ENCODE measurements around the gene SPRED3.
"Not testable (repeated sequence)": the region's sequence is repeated elsewhere in the genome, so short reads cannot be mapped to it uniquely, and the experiment has no call there.

Gene SPRED3

GRCh38 chr19:38417544-38418506, 29.3 kb downstream of the SPRED3 start:
- no peak for DNase-seq (ENCODE audit: low read depth)

GRCh38 chr19:38420935-38421334, 32.4 kb downstream of the SPRED3 start:
- no peak for DNase-seq (ENCODE audit: low read depth)

- no peak for DNase-seq (ENCODE audit: low read depth)
Measured at GRCh38 chr19:38421856-38422255, 33.4 kb downstream of the SPRED3 start.

GRCh38 chr19:38422438-38422837, 33.9 kb downstream of the SPRED3 start:
- no peak for DNase-seq (ENCODE audit: low read depth)

DNA sequence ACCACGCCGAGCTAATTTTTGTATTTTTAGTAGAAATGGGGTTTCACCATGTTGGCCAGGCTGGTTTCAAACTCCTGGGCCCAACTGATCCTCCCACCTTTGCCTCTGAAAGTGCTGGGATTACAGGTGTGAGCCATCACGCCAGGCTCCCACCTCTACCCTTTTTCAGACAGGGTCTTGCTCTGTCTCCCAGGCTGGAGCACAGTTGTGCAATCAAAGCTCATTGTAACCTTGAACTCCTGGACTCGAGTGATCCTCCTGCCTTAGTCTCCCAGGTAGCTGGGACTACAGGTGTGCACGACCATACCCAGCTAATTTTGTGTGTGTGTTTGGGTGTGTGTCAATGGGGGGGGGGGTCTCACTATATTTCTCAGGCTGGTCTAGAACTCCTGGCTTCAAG, 35.8 kb downstream of the SPRED3 start:
- DNase-seq (ENCODE audit: low read depth), result no peak

DNA sequence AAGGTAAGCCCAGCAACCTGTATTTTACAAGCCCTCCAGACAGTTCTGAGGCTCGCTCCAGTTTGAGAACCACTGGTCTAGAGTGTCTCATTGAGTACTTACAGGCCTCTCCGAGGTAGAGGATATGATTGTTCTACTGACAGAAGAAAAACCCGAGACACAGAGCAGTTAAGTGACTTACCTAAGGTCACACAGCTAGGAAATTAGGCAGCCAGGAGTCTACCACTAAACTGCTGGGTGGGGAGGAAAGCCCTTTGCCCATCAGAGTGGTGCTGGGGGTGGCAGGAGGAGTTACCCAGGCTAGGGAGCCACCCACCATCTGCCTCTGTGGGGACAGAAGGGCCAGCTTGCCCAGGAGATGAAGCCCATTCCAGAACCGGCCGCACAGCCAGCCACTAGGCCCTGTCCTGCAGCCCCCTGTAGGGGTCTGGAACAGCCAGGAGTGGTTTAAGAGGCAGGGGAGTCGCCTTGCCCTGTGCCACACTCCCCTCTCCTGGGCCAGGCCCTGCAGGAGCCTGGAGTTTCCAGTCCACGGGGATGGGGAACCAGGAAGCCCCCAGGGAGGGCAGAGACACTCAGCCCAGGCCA, 36.8 kb downstream of the SPRED3 start:
- no peak for DNase-seq (ENCODE audit: low read depth)

- DNase-seq (ENCODE audit: low read depth), result no peak
Measured at GRCh38 chr19:38425810-38426466, 37.4 kb downstream of the SPRED3 start, which contains the start of gene RASGRP4. RASGRP4 (minus strand) TSS chr19:38426219; CDS start chr19:38426091, 128 bp downstream.

DNA sequence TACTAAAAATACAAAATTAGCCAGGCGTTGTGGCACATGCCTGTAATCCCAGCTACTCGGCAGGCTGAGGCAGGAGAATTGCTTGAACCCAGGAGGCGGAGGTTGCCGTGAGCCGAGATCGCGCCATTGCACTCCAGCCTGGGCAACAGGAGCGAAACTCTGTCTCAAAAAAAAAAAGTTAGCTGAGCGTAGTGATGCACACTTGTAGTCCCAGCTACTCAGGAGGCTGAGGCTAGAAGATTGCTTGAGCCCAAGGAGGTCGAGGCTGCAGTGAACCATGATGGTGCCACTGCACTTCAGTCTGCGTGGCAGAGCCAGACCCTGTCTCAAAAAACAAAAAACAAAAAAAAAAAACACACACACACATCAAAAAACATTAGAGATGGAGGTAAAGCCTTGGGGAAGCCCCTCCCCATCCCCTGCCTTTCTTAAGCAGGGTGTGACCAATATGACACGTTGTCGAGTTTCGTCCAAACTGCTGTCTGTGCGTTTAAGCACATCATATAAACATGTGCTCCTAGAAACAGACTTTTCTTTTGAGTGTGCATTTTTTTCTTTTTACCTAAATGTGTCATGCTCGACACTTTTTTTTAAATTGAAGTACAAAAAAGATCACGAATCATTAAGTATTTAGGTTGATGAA, 38.7 kb downstream of the SPRED3 start:
- DNase-seq (ENCODE audit: low read depth), result not testable (repeated sequence)

DNA sequence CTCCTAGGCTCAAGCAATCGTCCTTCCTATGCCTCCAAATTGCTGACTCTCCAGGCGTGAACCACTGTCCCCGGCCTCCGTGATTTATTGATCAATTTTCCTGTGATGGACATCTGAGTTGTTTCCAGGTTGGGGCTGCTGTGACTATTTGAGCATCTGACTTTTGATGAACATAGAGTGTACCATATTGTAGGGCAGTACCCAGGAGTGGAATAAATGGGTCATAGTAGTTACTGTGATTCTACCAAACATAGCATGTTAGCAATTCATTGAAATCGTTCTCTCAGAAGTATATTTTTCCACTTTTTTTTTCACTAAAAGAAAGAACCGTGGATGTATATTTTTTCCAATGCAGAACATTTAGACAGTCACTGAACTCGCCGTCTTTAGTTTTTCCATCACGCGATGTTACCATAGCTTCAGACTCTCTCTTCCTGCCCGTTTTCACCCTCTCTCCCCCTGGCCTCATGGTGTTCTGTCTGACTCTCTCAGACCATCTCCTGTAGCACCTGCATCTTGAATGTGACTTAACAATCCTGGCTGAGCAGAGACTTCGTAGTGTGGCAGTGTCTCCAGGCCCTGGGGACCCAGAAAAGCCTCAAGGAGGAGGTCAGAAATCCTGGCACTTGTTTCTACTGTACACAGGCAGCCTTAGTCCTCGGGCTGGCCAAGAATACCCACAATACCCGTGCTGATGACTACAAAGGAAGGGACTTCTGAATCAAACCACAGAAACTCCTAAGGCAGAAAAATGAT, 40.7 kb downstream of the SPRED3 start:
- no peak for DNase-seq (ENCODE audit: low read depth)

- no peak for DNase-seq (ENCODE audit: low read depth)
Measured at GRCh38 chr19:38429811-38430156, 41.3 kb downstream of the SPRED3 start.

DNA sequence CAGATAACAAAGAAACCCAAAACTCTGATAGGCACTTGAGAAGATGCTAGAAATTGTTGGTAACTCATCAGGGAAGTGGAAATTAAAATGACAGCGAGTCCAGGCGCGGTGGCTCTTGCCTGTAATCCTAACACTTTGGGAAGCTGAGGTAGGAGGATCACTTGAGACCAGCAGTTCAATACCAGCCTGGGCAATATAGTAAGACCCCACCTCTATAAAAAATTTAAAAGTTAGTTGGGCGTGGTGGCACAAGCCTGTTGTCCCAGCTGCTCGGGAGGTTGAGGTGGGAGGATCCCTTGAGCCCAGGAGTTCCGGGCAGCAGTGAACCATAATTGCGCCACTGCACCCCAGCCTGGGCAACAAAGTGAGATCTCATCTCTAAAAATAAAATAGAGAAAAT, 42.4 kb downstream of the SPRED3 start:
- DNase-seq (ENCODE audit: low read depth), result no peak

GRCh38 chr19:38433268-38433733, 44.8 kb downstream of the SPRED3 start, which contains the start of gene RYR1:
RYR1 (plus strand) TSS chr19:38433691; CDS start chr19:38433830, 139 bp downstream.
- DNase-seq (ENCODE audit: low read depth), result no peak

GRCh38 chr19:38434549-38435051, 46.1 kb downstream of the SPRED3 start:
- no peak for DNase-seq (ENCODE audit: low read depth)

DNA sequence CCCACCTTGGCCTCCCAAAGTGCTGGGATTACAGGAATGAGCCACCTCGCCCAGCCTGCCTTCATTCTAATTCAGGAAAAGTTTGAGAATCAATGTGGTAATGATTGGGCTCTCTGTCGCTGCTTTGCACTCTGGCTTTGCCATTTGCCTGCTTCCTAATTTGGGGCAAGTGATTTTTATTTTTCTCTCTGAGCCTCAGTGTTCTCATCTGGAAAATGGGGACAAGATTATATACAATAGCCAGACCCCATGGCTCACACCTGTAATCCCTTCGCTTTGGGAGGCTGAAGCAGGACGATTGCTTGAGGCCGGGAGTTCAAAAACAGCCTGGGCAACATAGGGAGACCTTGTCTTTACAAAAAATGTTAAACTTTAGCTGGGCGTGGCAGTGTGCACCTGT, 48.8 kb downstream of the SPRED3 start:
- DNase-seq (ENCODE audit: low read depth), result no peak

DNA sequence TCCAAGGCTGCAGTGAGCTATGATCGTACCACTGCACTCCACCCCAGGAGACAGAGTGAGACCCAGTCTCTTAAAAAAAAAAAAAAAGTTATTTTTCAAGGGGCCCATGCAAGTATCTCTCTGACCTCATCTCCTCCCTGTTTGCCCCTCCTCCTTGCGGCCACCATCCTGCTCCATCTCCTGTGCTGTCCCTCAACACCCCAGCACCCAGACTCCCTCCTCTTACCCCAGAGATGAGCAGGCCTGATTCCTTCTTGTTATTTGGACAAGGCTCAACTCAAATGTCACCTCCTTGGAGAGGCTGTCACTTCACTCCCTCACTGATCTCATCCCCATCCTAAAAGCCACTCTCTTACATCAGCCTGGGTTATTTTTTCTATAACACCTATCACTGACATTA, 49.4 kb downstream of the SPRED3 start:
- DNase-seq (ENCODE audit: low read depth), result no peak

DNA sequence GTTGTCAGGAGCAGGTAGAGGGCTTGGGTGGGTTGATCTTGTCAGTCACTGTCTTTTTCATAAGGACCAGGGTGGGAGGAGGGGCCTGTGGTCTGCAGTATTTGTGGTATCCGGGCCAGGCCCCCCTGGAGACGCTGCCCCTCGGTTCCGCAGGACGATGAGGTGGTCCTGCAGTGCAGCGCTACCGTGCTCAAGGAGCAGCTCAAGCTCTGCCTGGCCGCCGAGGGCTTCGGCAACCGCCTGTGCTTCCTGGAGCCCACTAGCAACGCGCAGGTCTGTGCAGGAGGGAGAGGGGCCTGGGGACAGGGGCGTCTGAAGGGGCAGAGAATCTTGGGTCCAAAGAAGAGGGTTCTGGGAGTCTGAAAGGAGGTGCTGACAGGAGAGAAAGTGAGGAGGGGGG, 52.1 kb downstream of the SPRED3 start:
- no peak for DNase-seq (ENCODE audit: low read depth)

DNA sequence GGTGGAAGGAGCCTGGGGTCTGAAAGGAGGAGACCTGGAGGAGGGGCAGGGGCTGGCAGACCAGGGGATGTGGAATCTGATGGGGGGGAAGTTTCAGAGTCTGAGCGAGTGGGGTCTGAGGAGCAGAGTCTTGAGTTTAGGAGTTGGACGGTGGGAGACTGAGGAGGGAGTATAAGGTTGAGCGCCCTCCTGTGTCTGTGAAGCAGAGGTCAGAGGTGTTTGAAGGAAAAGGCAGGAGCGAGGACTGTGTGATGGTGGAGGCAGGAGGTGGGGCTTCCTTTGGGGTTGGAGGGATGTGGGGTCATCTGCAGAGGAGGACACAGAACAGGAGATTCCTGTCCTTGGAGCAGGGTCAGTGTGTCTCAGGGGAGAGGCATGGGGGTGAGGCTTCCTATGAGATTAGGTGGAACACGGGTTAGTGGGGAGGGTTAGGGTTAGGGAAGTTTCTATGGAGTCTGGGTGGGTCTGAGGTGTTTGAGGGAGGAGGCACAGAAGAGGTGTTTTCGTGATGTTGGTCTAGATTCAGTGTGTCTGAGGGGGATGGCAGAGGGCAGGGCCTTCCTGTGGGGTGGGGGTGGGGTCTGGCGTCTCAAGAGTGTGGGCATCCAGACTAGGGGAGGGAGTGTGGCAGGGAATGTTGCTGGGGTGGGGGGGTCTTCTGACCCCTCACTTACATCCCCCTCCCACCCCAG, 53.3 kb downstream of the SPRED3 start:
- no peak for DNase-seq (ENCODE audit: low read depth)

GRCh38 chr19:38442736-38443135, 54.2 kb downstream of the SPRED3 start:
- no peak for DNase-seq (ENCODE audit: low read depth)

DNA sequence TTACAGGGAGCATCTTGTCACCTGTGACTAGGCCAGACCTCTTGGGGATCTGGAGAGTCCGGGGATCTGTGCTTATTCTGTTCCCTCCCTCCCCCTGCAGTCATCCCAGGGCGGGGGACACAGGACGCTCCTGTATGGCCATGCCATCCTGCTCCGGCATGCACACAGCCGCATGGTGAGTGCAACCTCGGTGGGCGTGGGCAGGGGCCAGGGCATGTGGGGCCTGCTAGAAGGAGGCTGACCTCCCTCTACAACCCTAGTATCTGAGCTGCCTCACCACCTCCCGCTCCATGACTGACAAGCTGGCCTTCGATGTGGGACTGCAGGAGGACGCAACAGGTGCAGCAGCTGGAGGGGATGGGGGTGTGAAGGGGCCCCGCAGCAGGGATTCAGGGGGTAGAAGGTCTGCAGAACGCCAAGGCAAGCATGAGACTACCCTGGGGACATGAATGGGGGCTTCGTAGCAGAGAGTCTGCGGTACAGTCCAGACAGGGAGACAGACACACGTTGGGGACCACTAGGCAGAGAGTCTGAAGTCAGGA, 55.0 kb downstream of the SPRED3 start:
- DNase-seq (ENCODE audit: low read depth), result no peak

DNA sequence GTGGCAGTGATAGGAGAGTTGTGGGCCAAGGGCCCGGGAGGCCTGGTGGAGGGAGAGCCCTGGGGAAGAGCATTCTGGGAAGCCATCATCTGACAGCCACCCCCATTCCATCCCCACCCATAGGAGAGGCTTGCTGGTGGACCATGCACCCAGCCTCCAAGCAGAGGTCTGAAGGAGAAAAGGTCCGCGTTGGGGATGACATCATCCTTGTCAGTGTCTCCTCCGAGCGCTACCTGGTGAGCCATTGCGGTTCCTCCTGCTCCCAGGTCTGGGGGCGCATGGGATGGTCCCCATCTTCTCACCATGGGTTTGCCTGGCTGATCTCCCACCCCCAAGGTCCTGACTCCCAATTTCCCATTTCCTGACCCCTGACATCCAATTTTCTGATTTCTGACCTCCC, 55.5 kb downstream of the SPRED3 start:
- no peak for DNase-seq (ENCODE audit: low read depth)

Measured in activated gamma-delta T cell treated with anti-CD3 and anti-CD28 coated beads, Interleukin-2, amount 50 U/mL, for 16 hours (primary cell).